ENCODE measurements around the gene FLT4. TPM values are rescaled to one million over a fixed set of nuclear protein-coding genes. Genes with fewer than 3 reads are reported as not detected.
A peak's percentile ranks its signal among the peaks of the same experiment; 100 is the strongest.
"Not testable (repeated sequence)": the region's sequence is repeated elsewhere in the genome, so short reads cannot be mapped to it uniquely, and the experiment has no call there.

The FLT4 gene
- total RNA-seq, 1 donor from 2014 or later: 6.1 TPM

DNA sequence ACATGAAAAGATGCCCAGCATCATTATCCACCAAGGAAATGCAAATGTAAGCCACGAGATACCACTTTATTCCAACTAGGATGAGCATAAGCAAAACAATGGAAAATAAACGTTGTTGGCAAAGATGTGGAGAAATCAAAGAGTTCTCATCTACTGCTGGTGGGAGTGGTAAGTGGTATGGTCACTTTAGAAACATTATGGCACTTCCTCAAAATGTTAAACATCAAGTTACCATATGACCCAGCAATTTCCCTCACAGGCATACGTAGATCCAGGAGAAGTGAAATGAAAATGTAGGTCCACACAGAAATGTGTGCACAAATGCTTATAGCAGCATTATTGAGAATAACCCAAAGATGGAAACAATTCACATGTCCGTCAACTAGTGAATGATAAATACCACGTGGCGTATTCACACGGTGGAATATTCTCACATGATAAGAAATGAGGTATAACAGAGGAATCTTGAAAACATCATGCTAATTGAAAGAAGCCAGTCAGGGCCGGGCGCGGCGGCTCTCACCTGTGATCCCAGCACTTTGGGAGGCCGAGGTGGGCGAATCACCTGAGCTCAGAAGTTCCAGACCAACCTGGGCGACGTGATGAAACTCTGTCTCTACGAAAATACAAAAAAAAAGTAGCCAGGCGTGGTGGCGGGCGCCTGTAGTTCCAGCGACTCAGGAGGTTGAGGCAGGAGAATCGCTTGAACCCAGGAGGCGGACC is 16.4 kb upstream of the FLT4 start:
- no peaks in the 10 kb centered on the region for H3K36me3 ChIP-seq
- TF ChIP-seq CTCF (IDR thresholded peaks at IDR 0.05; ENCODE audit: borderline replicate concordance): no peak
- intact Hi-C loops (cut with micrococcal nuclease): no loop called here

DNA sequence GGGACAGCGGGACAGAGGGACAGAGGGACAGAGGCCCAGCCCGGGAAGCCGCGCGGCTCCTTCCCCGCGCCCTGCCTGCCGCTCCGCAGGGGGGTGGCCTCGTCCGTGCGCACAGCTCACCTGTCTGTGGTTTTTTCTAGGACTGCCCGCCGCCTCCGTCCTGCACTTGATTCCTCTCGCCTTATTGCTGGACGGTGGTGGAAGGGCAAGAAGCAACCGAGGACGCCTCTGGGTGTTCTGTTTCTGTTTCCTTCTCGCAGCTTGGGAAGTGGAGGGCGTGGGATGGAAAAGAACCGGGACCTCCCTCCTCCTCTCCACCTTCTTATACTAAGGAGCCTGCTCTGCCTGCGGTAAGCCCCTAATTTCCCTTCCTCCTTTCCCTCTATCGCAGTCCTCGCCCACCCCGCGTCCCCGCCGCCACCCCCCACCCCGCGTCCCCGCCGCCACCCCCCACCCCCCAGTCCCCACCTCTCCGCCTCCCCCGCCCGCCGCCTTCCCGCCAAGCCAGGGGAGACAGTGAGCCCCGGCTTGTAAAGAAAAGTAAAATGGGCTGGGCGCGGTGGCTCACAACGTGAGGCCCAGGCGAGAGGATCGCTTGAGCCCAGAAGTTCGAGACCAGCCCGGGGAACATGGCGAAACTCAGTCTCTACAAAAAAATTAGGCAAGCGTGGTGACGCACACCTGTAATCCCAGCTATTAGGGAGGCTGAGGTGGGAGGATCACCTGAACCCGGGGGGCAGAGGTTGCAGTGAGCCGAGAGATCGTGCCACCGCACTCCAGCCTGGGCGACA is 9.6 kb upstream of the FLT4 start:
- peak overlapping the region; percentile 35 for H3K4me3 ChIP-seq
- no peaks in the 10 kb centered on the region for H3K9me3 ChIP-seq (replicated peaks)
- peaks cover 88% of the 10 kb centered on the region for H3K27me3 ChIP-seq (ENCODE audit: low read depth)
- no peak overlapping the region for H3K27ac ChIP-seq (replicated peaks)
- no peaks in the 10 kb centered on the region for H3K36me3 ChIP-seq
- no peaks in the 10 kb centered on the region for H3K4me1 ChIP-seq
- intact Hi-C loops (cut with micrococcal nuclease): no loop called here
- peak; percentile 1 for DNase-seq
- no peak for TF ChIP-seq CTCF (IDR thresholded peaks at IDR 0.05; ENCODE audit: borderline replicate concordance)

More for the DNA sequence above, 16.4 kb upstream of the FLT4 start:
- peaks cover 13% of the 10 kb centered on the region for H3K9me3 ChIP-seq (replicated peaks)
- H3K27ac ChIP-seq (replicated peaks): no peak overlapping the region
- peaks cover 42% of the 10 kb centered on the region for H3K27me3 ChIP-seq (ENCODE audit: low read depth)
- H3K4me3 ChIP-seq: no peak overlapping the region
- H3K4me1 ChIP-seq: peaks cover 3% of the 10 kb centered on the region
- no peak for DNase-seq

DNA sequence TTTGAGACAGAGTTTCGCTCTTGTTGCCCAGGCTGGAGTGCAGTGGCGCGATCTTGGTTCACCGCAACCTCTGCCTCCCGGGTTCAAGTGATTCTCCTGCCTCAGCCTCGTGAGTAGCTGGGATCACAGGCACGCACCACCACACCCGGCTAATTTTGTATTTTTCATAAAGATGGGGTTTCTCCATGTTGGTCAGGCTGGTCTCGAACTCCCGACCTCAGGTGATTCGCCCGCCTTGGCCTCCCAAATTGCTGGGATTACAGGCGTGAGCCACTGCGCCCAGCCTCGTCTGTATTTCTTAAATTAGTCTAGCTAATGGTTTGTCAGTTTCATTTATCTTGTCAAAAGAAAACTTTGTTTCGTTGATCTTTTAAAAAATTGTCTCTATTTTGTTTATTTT is 5.8 kb upstream of the FLT4 start:
- intact Hi-C loops (cut with micrococcal nuclease); H3K27ac ChIP-seq (replicated peaks); H3K4me3 ChIP-seq; DNase-seq; H3K9me3 ChIP-seq (replicated peaks); H3K36me3 ChIP-seq; H3K4me1 ChIP-seq: not testable (repeated sequence)
- peaks cover 87% of the 10 kb centered on the region for H3K27me3 ChIP-seq (ENCODE audit: low read depth)

GRCh38 chr5:180652771-180653170 is 3.4 kb upstream of the FLT4 start:
- Histone ChIP-seq H3K9me3 (replicated peaks) (no peaks in the 10 kb centered on the region), H3K4me1 (peaks cover 23% of the 10 kb centered on the region), H3K4me3 (no peak overlapping the region), H3K36me3 (no peaks in the 10 kb centered on the region), H3K27ac (replicated peaks) (no peak overlapping the region), H3K27me3 (ENCODE audit: low read depth) (peaks cover 92% of the 10 kb centered on the region)
- TF ChIP-seq CTCF (IDR thresholded peaks at IDR 0.05; ENCODE audit: borderline replicate concordance): no peak
- DNase-seq: no peak
- intact Hi-C loops (cut with micrococcal nuclease): no loop called here

GRCh38 chr5:180652346-180652745 is 2.9 kb upstream of the FLT4 start:
- TF ChIP-seq CTCF (IDR thresholded peaks at IDR 0.05; ENCODE audit: borderline replicate concordance): no peak
- Histone ChIP-seq H3K4me3 (no peak overlapping the region), H3K27me3 (ENCODE audit: low read depth) (peaks cover 92% of the 10 kb centered on the region), H3K9me3 (replicated peaks) (no peaks in the 10 kb centered on the region), H3K4me1 (peaks cover 27% of the 10 kb centered on the region), H3K36me3 (no peaks in the 10 kb centered on the region), H3K27ac (replicated peaks) (no peak overlapping the region)
- intact Hi-C loops (cut with micrococcal nuclease): no loop called here
- DNase-seq: no peak
